Measurements from ENCODE around the gene RBM39.
"Not testable (repeated sequence)": the region's sequence is repeated elsewhere in the genome, so short reads cannot be mapped to it uniquely, and the experiment has no call there.

The RBM39 gene

GRCh38 chr20:35714127-35714526 is 27.9 kb downstream of the RBM39 start:
- Histone ChIP-seq H3K9me3 (ENCODE audit: insufficient read depth, low read length) (no peaks in the 10 kb centered on the region), H3K4me2 (ENCODE audit: low read depth, low read length, poor library complexity, severe bottlenecking) (no peak overlapping the region), H3K27me3 (ENCODE audit: low read length) (no peaks in the 10 kb centered on the region), H3K36me3 (ENCODE audit: low read length) (peaks cover 80% of the 10 kb centered on the region), H2AFZ (ENCODE audit: low read depth, low read length, severe bottlenecking) (no peak overlapping the region), H3F3A (ENCODE audit: insufficient read depth) (peaks cover 56% of the 10 kb centered on the region), H3K4me3 (ENCODE audit: insufficient read depth, low read length, poor library complexity, severe bottlenecking) (no peak overlapping the region), H4K20me1 (ENCODE audit: low read depth, low read length) (peaks cover 61% of the 10 kb centered on the region), H3K79me2 (ENCODE audit: insufficient read depth, low read length) (peaks cover 75% of the 10 kb centered on the region), H3K9me2 (replicated peaks; ENCODE audit: insufficient read depth, low read length) (no peaks in the 10 kb centered on the region), H3K27ac (ENCODE audit: low read depth, low read length) (no peak overlapping the region), H3K9ac (ENCODE audit: low read length) (no peak overlapping the region)
- TF ChIP-seq EZH2phosphoT487 (conservative IDR thresholded peaks at IDR 0.05; ENCODE audit: low read length) (no peak), CTCF (IDR thresholded peaks at IDR 0.05; ENCODE audit: insufficient read depth, low read length, poor library complexity, severe bottlenecking) (no peak)

GRCh38 chr20:35713120-35713519 is 28.9 kb downstream of the RBM39 start:
- H3K27ac ChIP-seq (ENCODE audit: low read depth, low read length); H2AFZ ChIP-seq (ENCODE audit: low read depth, low read length, severe bottlenecking); H3K27me3 ChIP-seq (ENCODE audit: low read length); H3K4me2 ChIP-seq (ENCODE audit: low read depth, low read length, poor library complexity, severe bottlenecking); H3K9me3 ChIP-seq (ENCODE audit: insufficient read depth, low read length); H3K4me3 ChIP-seq (ENCODE audit: insufficient read depth, low read length, poor library complexity, severe bottlenecking); H3K9me2 ChIP-seq (replicated peaks; ENCODE audit: insufficient read depth, low read length); H3K9ac ChIP-seq (ENCODE audit: low read length): not testable (repeated sequence)
- H3K79me2 ChIP-seq (ENCODE audit: insufficient read depth, low read length) = peaks cover 73% of the 10 kb centered on the region
- H4K20me1 ChIP-seq (ENCODE audit: low read depth, low read length) = peaks cover 67% of the 10 kb centered on the region
- peaks cover 66% of the 10 kb centered on the region for H3F3A ChIP-seq (ENCODE audit: insufficient read depth)
- H3K36me3 ChIP-seq (ENCODE audit: low read length) = peaks cover 85% of the 10 kb centered on the region

- Histone ChIP-seq H3K9me2 (replicated peaks; ENCODE audit: insufficient read depth, low read length) (no peaks in the 10 kb centered on the region), H3K36me3 (ENCODE audit: low read length) (peaks cover 89% of the 10 kb centered on the region), H3K27me3 (ENCODE audit: low read length) (no peaks in the 10 kb centered on the region), H3K9ac (ENCODE audit: low read length) (no peak overlapping the region), H4K20me1 (ENCODE audit: low read depth, low read length) (peaks cover 70% of the 10 kb centered on the region), H3K27ac (ENCODE audit: low read depth, low read length) (no peak overlapping the region), H3K9me3 (ENCODE audit: insufficient read depth, low read length) (no peaks in the 10 kb centered on the region), H3F3A (ENCODE audit: insufficient read depth) (peaks cover 74% of the 10 kb centered on the region), H3K4me2 (ENCODE audit: low read depth, low read length, poor library complexity, severe bottlenecking) (no peak overlapping the region), H3K4me3 (ENCODE audit: insufficient read depth, low read length, poor library complexity, severe bottlenecking) (no peak overlapping the region), H2AFZ (ENCODE audit: low read depth, low read length, severe bottlenecking) (no peak overlapping the region), H3K79me2 (ENCODE audit: insufficient read depth, low read length) (peaks cover 62% of the 10 kb centered on the region)
- TF ChIP-seq CTCF (IDR thresholded peaks at IDR 0.05; ENCODE audit: insufficient read depth, low read length, poor library complexity, severe bottlenecking) = no peak
- TF ChIP-seq EZH2phosphoT487 (conservative IDR thresholded peaks at IDR 0.05; ENCODE audit: low read length) = no peak
Observed at GRCh38 chr20:35711588-35712209, 30.4 kb downstream of the RBM39 start.

GRCh38 chr20:35710884-35711587 is 31.0 kb downstream of the RBM39 start:
- H3K9me2 ChIP-seq (replicated peaks; ENCODE audit: insufficient read depth, low read length) = no peaks in the 10 kb centered on the region
- TF ChIP-seq CTCF (IDR thresholded peaks at IDR 0.05; ENCODE audit: insufficient read depth, low read length, poor library complexity, severe bottlenecking) = no peak
- TF ChIP-seq EZH2phosphoT487 (conservative IDR thresholded peaks at IDR 0.05; ENCODE audit: low read length) = no peak
- peaks cover 70% of the 10 kb centered on the region for H4K20me1 ChIP-seq (ENCODE audit: low read depth, low read length)
- no peaks in the 10 kb centered on the region for H3K27me3 ChIP-seq (ENCODE audit: low read length)
- H3K27ac ChIP-seq (ENCODE audit: low read depth, low read length) = no peak overlapping the region
- peaks cover 55% of the 10 kb centered on the region for H3K79me2 ChIP-seq (ENCODE audit: insufficient read depth, low read length)
- no peak overlapping the region for H3K4me3 ChIP-seq (ENCODE audit: insufficient read depth, low read length, poor library complexity, severe bottlenecking)
- no peak overlapping the region for H2AFZ ChIP-seq (ENCODE audit: low read depth, low read length, severe bottlenecking)
- peaks cover 87% of the 10 kb centered on the region for H3K36me3 ChIP-seq (ENCODE audit: low read length)
- H3K9me3 ChIP-seq (ENCODE audit: insufficient read depth, low read length) = no peaks in the 10 kb centered on the region
- peaks cover 81% of the 10 kb centered on the region for H3F3A ChIP-seq (ENCODE audit: insufficient read depth)
- H3K9ac ChIP-seq (ENCODE audit: low read length) = no peak overlapping the region
- H3K4me2 ChIP-seq (ENCODE audit: low read depth, low read length, poor library complexity, severe bottlenecking) = no peak overlapping the region

Data from SU-DHL-6 (cell line).